DLD1 (cell line): ENCODE results near the gene ELK3.

Experiments
- in situ Hi-C: cut with HindIII; loops from 2 replicates; pipeline ENCODE4 v1.10.0; 2017; ENCODE audit warnings: low sequenced_read_pairs

The ELK3 gene

DNA sequence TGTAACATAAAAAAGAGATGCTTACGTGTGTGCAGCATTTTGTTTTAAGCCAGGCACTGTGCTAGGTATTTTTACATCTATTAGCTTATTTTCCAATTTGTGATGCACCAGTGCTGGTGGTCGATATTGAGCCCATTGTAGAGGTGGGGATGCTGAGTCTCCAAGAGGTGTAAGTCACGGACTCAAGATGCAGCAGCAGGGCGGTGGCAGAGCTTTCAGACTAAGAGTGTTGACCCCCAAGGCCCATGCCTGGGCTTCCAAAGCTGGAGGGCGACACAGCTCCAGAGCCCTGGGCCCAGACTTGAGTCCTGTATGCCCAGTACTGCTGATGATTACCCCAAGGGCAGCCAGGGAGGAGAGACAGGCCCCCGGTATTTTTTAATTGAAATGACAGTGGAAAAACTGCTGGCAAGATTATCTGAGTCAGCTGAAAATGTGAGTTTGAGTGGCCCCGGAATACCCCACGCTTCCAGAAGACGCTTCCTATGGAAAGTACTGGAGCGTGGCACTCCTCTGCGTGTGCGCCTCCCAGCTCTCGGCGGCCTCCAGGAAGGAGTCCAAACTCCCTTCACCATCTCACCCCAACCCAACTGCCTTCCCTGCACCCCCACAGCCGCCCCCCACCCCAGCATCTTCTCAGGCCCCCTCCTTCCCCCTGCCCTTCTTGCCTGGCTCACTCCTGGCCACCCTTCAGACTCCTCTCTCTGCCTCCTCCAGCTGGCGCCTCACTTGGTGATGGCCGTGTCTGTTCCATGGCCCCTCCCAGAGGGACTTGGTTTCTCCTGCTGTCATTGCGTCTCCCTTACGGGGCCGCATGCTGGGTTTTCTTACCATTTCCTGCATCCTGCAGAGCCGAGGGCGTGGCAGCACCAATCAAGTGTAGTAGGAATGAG is 40.7 kb downstream of the ELK3 start:
- in situ Hi-C loops = no loop called here

DNA sequence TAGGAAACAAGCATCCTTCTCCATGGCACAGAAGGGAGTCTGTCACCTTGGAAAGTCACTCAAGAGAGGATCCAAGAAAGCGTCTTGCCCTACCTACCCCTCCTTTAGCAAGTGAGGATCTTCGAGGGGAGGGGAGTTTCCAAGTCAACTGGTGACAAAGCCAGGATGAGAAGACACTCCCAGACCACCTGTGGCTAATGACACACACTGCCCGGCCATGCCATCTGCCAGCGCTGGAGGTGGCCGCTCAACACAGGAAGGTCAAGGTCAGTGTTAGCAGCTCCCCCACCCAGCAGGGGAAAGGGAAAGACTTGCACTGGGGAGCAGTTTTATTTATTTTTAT is 41.3 kb downstream of the ELK3 start:
- in situ Hi-C loops = no loop called here

DNA sequence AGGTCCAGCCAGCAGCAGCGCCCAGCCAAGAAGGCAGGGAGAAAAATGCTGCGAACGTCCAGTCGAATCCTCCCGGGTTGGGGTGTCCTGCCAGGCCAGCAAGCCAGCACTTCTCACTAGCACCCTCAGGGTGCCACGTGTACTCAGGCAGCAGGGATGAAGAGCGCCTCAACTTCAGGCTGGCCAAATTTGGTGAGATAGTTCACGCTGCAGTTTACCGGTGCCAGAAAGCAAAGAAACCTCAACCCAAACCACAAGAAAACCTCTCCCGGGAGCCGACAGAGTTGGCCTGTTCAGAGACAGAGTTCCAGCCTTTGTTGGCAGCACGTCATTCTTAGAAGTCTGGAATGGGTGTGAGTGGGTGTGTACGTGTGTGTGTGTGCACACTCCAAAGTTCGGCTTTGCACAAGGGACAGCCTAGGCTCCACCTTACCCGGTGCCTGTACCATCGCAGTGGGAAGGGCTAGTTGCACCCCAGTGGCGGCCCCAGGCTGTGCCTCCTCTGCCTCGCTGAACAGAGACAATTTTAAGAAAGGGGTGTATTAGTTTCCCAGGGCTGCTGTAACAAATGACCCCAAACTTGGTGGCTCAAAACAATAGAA is 42.1 kb downstream of the ELK3 start:
- in situ Hi-C loops = no loop called here

DNA sequence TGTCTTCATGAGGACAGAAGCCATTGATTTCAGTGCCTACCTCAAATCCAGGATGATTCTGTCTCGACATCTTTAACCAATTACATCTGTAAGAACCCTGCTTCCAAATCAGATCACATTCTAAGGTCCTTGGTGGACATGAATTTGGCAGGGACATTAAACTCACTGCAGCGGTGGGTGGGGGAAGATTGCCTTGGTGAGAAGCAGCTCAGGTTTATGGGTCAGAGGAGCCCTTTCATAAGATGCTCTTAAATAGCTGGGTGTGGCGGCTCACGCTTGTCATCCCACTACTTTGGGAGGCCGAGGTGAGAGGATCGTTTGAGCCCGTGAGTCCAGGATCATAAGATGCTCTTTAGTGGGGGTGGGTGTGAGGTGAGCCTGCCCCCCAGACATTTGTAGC is 42.9 kb downstream of the ELK3 start:
- in situ Hi-C loops = no loop called here

DNA sequence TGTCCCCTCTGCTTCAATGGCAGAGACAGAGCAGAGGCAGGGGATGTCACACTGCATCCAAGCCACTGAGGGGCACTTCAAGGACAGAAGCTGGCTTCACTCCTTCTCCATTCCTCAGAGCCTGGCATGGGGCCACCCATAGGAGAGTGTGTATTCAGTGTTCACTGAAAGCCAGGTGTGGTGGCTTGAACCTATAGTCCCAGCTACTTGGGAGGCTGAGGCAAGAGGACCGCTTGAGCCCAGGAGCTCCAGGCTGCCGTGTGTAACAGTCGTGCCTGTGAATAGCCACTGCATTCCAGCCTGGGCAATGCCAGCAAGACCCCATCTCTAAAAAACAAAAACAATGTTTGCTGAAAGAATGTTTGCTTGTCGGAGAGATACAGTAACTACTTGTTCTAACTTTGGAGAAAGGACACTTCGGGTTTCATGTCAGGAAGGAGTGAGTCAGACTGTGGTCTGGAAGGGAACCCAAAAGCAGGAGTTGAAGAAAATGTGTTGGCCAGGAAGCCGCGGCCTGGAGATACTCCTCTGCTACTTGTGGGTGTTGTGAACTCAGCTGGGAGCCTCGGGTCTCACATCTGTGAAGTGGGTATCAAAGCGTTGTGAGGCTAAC is 43.4 kb downstream of the ELK3 start:
- in situ Hi-C loops = no loop called here

DNA sequence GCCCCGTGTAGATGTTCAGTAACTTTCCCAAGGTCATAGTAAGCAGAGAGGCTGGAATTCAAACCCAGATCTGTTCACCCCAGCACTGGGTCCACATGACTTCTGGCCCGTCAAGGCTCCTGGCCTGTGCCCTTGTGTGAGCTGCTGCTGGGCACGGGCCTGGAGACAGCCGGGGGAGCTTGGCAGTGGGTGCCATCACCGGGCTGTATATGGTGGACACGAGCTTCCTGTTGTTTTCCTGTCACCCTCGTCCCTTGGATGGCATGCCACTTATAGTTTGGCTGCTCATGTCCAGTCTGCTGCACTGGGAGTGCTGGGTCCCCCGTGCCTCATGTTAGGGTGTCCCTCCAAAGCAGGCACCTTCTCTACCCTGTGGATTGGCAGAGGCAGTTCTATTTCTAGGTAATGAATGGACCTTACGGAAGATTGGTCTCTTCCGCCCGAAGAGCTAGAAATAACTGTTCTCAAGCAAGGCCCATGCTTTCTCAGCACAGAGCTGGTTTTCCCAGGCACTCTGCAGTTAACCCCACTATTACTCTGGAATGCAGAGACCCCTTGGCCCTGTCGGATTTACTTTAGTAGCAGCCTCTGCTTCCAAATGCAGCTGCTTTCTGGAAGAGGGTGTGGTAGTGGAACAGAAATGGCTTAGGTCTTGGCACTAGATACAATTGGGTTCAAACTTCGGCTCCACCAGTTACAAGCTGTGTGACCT is 44.3 kb downstream of the ELK3 start:
- in situ Hi-C loops = no loop called here

DNA sequence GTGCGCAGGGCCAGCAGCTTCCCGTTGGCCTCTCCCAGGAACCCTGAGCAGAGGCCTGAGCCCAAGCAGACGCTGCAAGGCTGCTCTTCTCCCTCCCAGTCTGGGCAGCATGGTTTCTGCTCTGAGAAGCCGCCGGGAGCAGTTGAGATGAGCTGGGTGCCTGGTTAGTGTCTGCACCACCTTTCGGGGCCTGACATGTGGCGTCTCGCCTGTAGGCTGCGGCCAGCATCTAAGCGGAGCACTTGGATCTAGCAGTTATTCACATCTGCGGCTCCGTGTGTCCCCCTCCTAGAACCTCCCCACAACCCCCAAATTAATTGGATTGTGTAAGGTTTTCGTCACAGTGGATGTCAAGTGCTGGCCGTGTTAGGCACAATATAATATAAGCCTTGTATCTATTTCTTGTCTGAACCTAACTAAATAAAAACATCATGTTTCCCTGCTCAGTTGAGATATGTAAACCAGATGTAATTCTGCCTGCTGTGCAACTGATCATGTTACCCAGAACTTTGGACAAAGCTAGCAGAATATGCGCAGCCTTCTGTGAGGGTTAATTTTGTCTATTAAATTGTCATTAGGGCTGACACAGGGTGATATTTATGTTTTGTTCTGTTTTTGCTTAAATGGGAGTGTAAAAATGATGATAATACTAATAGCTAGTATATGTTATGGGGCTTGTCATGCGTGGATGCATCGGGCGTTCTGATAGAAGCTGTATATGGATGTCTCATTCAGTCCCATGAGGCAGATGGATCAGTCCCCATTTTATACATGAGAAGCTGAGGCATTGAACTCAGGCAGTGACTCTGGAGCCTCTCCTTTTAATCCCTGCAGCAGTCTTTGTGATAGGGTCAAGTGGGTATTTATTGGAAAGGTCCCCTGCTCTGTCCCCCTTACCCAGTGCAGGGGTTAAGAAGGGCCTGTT is 45.8 kb downstream of the ELK3 start:
- in situ Hi-C loops = no loop called here

DNA sequence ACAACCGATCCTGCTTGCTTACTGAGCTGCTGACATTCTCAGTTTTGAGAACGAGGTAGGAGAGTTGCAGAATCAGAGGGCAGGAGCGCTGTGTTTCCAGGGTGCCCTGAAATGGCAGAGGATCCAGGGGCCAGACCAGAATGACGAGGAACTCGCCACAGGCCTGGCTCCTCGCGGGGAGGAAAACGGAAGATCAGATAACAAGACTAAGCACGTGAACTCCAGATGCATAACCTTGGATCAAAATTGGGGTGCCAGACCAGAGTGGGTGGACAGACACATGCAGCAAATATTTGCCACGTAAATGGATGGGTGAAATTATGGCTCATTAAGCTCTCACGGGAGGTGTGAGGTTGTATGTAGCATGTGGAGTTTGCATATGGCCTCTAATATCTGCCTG is 46.5 kb downstream of the ELK3 start:
- in situ Hi-C loops = no loop called here

DNA sequence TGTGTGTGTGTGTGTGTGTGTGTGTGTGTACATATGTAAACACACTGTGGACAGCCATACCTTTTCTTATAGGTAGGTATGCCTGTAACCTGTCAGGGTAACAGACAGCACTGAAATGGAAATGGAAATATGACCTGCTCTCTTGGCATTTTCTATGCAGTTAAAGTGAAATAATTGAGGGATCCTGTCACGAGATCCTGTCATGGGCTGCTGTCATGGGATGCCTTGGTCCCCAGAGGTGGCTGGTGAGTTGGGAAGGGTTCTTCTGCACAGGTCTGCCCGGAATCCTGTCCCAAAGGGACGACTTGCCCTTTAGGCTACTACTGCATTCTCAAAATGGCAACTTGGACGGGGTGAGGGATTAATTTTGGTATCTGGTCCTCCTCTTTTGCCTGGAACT is 47.3 kb downstream of the ELK3 start:
- in situ Hi-C loops = no loop called here

DNA sequence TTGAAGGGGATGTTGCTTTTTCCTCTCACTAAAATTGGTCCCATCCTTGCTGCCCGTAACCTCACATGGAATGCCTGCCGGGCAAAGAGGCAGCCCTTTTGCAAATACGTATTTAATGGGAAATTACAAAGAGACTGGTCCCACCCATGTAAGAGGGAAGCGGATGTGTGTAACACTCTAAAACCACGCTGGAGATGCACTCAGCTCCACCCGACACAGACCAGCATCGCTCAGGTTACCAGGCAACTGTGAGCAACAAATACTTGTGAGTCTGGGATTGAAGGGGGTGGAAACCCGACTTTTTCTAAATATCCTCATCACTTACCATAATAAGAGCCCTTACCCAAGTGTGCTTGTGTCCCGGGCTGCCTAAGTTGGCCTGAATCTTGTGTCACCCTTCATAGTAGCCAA is 47.7 kb downstream of the ELK3 start:
- in situ Hi-C loops = no loop called here

DNA sequence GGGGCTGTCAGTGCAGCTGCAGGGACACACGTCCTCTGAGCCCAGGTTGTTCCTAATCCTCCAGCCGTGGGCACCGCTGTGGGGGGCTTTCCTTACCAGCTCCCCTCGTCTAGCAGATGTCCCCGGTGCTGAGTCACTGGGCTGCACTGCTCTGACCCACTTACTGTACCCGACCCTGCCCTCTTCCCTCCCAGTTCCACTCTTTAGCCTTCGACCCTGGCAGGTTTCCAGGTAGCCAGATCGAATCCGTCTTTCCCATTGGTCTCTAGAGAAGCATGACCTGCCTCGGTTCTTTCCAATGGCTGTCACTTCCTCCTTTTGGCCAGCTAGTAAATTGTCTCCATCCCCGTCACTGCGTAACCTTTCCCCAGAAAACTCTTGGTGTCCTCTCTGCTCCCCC is 48.4 kb downstream of the ELK3 start:
- in situ Hi-C loops = no loop called here

DNA sequence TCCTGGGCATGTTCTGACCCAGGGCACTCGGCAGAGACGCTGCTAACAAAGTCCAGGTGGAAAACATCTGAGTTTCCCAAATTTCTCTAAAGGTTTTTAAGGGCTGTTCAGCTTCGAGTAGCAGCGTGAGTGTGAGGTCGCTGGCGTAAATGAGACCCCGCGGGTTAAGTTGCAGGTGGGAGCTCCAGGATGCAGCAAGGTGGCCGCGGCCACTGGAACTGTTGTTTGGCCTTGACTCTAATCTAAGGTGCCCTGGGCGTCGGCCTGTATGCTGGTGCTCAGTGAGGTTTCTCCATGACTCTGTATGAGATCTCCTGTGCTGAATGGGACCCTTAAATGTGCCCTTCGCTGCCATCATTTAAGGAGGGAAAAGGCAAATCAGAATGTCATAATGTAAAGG is 50.7 kb downstream of the ELK3 start:
- in situ Hi-C loops = no loop called here

DNA sequence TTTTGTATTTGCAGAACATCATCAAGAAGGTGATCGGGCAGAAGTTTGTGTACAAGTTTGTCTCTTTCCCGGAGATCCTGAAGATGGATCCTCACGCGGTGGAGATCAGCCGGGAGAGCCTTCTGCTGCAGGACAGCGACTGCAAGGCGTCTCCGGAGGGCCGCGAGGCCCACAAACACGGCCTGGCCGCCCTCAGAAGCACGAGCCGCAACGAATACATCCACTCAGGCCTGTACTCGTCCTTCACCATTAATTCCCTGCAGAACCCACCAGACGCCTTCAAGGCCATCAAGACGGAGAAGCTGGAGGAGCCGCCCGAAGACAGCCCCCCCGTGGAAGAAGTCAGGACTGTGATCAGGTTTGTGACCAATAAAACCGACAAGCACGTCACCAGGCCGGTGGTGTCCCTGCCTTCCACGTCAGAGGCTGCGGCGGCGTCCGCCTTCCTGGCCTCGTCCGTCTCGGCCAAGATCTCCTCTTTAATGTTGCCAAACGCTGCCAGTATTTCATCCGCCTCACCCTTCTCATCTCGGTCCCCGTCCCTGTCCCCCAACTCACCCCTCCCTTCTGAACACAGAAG is 52.8 kb downstream of the ELK3 start:
- in situ Hi-C loops = no loop called here

DNA sequence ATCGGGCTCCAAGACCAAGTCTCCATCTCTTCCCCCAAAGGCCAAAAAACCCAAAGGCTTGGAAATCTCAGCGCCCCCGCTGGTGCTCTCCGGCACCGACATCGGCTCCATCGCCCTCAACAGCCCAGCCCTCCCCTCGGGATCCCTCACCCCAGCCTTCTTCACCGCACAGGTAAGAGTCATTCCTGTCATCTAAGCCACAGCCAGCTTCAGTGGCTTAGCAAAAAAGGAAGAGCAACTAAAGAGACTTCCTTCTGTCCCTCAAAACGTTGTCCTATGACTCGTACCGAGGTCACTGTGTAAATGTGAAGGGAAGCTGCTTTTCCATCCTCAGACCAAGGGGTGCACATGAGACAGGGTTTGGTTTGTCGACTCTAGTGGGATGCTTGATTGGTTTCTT is 53.4 kb downstream of the ELK3 start:
- in situ Hi-C loops = no loop called here

DNA sequence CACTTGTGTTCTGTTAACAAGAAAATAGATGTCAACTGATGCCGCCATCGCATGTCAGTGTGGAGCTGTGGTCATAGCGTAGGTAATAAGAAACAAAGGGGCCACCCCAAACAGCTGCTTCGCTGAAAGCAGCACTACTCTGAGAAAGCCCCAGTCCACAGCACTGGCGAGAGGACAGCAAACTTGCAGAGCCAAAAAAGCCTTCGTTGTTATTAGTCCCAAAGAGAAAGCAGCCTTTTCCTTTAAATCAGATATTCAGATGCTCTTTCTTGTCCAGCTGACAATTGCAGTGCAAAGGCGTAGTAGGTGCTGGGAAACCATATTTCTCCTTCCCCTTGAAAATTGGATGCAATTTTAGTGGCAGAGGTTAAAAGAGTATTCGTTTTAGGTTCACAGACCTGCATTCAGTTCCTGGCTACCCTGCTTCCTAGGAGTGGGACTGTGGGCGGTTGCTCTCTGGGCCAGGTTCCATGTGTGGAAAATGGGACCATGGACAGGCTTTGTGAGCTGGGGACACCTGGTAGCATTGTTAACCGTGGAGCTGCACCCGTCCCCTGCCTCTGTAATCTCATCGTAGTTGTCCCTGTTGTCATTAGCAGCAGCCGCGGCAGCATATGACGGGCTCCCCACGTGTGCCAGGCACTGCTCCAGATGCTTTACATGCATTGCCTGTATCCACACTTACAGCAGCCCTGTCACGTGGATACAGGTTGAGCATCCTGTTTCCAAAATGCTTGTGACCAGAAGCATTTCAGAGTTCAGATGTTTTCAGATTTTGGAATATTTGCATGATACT is 54.2 kb downstream of the ELK3 start:
- in situ Hi-C loops = no loop called here

DNA sequence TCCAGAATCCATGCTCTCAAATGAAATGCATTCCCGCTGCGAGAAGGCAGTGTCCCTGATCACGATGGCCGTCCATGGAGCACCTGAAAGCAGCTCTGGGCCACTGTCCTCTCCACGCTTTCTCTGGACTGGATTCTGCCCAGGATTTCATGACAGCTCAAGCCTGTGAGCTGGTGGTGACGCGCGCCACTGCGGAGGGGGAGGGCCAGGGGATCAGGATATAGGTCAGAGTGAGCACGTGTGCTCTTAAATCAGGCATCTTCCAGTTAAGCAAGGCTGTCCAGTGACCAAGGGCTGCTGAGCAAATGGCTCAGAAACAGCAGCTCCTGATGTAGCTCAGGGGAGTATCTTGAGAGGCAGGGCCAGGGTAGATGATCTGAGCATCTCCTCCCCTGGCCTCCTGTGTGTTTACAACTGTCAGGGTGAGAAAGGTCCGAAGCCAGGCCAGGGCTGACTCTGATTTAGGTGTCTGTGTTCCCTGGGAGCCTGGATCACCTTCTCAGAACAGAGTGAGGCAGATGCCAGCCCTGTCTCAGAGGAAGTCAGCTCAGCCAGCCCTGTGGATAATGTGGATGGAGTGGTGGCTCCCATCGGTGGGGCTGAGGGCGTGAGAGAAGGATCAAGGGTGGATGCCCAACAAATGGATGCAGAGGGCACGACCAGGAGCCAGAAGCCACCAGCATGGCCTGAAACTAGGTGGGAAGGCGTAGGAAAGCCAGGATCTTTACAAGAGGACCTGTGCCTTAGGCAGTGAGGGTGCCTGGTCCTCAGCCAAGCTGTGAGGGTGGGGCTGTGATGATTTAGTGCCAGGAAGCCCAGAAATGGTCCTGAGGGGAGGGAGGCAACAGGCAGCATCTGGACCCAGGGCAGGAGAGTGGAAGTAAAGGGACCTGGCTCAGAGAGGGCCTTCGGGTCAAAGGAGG is 55.3 kb downstream of the ELK3 start:
- in situ Hi-C loops = no loop called here

DNA sequence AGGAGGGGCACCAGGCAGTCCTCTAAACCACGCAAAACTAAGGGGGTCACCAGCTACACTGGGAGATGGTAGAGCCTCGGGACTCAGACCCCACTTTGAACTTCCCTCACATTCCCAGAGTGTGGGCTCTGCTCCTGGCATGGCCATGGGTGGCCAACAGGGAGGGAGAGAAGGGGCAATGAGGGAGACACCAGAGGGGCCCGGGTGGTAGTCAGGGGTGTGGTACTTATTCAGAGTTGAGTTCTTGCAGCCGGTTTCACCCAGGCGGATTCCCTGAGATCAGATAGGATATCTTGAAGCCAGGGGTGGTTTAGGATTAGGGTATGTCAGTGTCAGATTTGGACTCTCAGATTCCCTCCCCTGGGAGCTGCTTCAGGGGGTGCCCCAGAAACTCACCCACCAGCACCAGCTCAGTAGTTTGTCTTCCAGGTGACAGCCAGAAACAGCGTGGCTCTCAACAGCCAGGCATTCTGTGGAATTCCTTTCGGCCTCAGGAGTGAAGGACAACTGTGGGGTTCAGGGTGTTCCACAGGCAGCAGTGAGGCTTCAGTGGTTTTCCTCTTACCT is 56.0 kb downstream of the ELK3 start:
- in situ Hi-C loops = no loop called here

DNA sequence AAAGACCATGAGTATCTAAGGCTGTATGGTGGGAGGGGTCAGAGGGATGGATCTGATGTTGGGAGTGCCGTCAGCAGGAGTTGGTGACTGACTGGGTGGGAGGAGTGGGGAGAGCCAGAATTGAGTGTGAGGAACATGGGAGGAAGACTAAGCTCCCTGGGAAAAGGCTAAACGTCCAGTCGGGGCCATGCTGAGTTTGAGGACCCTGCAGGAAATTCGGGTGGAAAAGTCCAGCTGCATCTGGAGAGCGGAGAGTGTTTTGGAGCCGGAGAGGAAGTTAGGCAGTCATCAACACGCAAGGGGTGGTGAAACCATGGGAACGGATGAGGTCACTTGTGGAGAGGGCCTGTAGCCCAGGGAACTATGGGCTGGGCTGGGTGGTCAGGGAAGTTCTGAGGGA is 60.9 kb downstream of the ELK3 start:
- in situ Hi-C loops = no loop called here
